NB4 (cell line): ENCODE data around the gene COL7A1.

Experiments used
- DNase-seq: peaks from one replicate; pipeline ENCODE4 v3.0.0; 2010; ENCODE audit warnings: low read depth
- H3K4me3 ChIP-seq: one replicate; pipeline ENCODE4 v1.5.1; 2011; ENCODE audit warnings: mild to moderate bottlenecking, low read depth, low read length, moderate library complexity
- CTCF ChIP-seq: IDR thresholded peaks from one replicate; pipeline ENCODE4 v1.5.1; 2012; ENCODE audit warnings: low read depth, low read length
- MAX ChIP-seq: IDR thresholded peaks from 2 replicates; pipeline ENCODE4 v1.6.1; 2011; ENCODE audit warnings: low read depth, low read length
- MYC ChIP-seq: IDR thresholded peaks from 2 replicates; pipeline ENCODE4 v1.6.1; 2011; ENCODE audit warnings: low read depth, low read length
- POLR2A ChIP-seq: IDR thresholded peaks from 2 replicates; pipeline ENCODE4 v1.6.1; 2011; ENCODE audit warnings: mild to moderate bottlenecking; ENCODE audit not compliant: insufficient read length; ENCODE audit errors: extremely low read depth

The COL7A1 gene

GRCh38 chr3:48595526-48596121 is 495 bp upstream of the COL7A1 start:
- peak; percentile 59 for DNase-seq
- H3K4me3 ChIP-seq, result no peak overlapping the region
- TF ChIP-seq MAX (no peak), POLR2A (no peak), CTCF (no peak), MYC (no peak)

GRCh38 chr3:48594417-48595049 is 596 bp downstream of the COL7A1 start:
- TF ChIP-seq MAX (no peak), POLR2A (no peak), MYC (no peak), CTCF (no peak)
- no peak overlapping the region for H3K4me3 ChIP-seq
- no peak for DNase-seq

GRCh38 chr3:48593337-48593736 is 1.8 kb downstream of the COL7A1 start:
- DNase-seq, result no peak
- no peak overlapping the region for H3K4me3 ChIP-seq
- no peak for TF ChIP-seq CTCF
- TF ChIP-seq MYC, result no peak
- TF ChIP-seq POLR2A, result no peak
- no peak for TF ChIP-seq MAX

- no peak for TF ChIP-seq MYC
- no peak for TF ChIP-seq POLR2A
- no peak for TF ChIP-seq MAX
- no peak for TF ChIP-seq CTCF
- no peak overlapping the region for H3K4me3 ChIP-seq
- no peak for DNase-seq
Observed at GRCh38 chr3:48592519-48593087, 2.5 kb downstream of the COL7A1 start.

- DNase-seq, result no peak
- TF ChIP-seq MAX (no peak), MYC (no peak), POLR2A (no peak), CTCF (no peak)
- no peak overlapping the region for H3K4me3 ChIP-seq
Observed at GRCh38 chr3:48591886-48592518, 3.1 kb downstream of the COL7A1 start.
